ENCODE data around the gene KLHL30.

Gene KLHL30

GRCh38 chr2:238138331-238139195 lies at the start of gene KLHL30:
Gene KLHL30, plus strand, starts transcription at chr2:238138668. Its CDS starts 2,087 bp downstream, at chr2:238140755.
- no peak for DNase-seq (ENCODE audit: low read depth in 2 of 2)

- no peak for DNase-seq (ENCODE audit: low read depth in 2 of 2)
These were observed 47.6 kb upstream of the KLHL30 start for GRCh38 chr2:238090887-238091286.

GRCh38 chr2:238091436-238092060 lies 46.9 kb upstream of the KLHL30 start:
- DNase-seq (ENCODE audit: low read depth in 2 of 2), result no peak

- DNase-seq (ENCODE audit: low read depth in 2 of 2), result no peak
These were observed 45.9 kb upstream of the KLHL30 start for GRCh38 chr2:238092486-238093035.

- DNase-seq (ENCODE audit: low read depth in 2 of 2), result no peak
These were observed 45.0 kb upstream of the KLHL30 start for GRCh38 chr2:238093181-238094140.

GRCh38 chr2:238094438-238095022 lies 43.9 kb upstream of the KLHL30 start:
- DNase-seq (ENCODE audit: low read depth in 2 of 2), result no peak

- no peak for DNase-seq (ENCODE audit: low read depth in 2 of 2)
These were observed 43.3 kb upstream of the KLHL30 start for GRCh38 chr2:238095143-238095542.

GRCh38 chr2:238096311-238097011 lies 42.0 kb upstream of the KLHL30 start:
- no peak for DNase-seq (ENCODE audit: low read depth in 2 of 2)

- no peak for DNase-seq (ENCODE audit: low read depth in 2 of 2)
These were observed 41.1 kb upstream of the KLHL30 start for GRCh38 chr2:238097201-238097987.

- no peak for DNase-seq (ENCODE audit: low read depth in 2 of 2)
These were observed 40.2 kb upstream of the KLHL30 start for GRCh38 chr2:238097988-238098871.

- no peak for DNase-seq (ENCODE audit: low read depth in 2 of 2)
These were observed 39.4 kb upstream of the KLHL30 start for GRCh38 chr2:238098901-238099713.

- DNase-seq (ENCODE audit: low read depth in 2 of 2), result no peak
These were observed 38.8 kb upstream of the KLHL30 start for GRCh38 chr2:238099714-238100048.

- no peak for DNase-seq (ENCODE audit: low read depth in 2 of 2)
These were observed 38.2 kb upstream of the KLHL30 start, which contains the start of gene ESPNL for GRCh38 chr2:238100049-238100820. Gene ESPNL, plus strand, starts transcription at chr2:238100340. Its CDS starts 80 bp downstream, at chr2:238100420.

GRCh38 chr2:238100821-238101771 lies 37.4 kb upstream of the KLHL30 start:
- DNase-seq (ENCODE audit: low read depth in 2 of 2), result no peak

- DNase-seq (ENCODE audit: low read depth in 2 of 2), result no peak
These were observed 36.3 kb upstream of the KLHL30 start for GRCh38 chr2:238101891-238102841.
